ENCODE data around the gene TMEM132D. TPM values are rescaled to one million over a fixed set of nuclear protein-coding genes. Genes with fewer than 3 reads are reported as not detected.

The TMEM132D gene
- total RNA-seq, 3 donors from 2014 or later, result 0.09 to 0.24 (median 0.12) TPM

- no peaks in the 10 kb centered on the region for H3K4me1 ChIP-seq (ENCODE audit: low read depth)
These were observed 530.1 kb downstream of the TMEM132D start for GRCh38 chr12:129373746-129374145.

DNA sequence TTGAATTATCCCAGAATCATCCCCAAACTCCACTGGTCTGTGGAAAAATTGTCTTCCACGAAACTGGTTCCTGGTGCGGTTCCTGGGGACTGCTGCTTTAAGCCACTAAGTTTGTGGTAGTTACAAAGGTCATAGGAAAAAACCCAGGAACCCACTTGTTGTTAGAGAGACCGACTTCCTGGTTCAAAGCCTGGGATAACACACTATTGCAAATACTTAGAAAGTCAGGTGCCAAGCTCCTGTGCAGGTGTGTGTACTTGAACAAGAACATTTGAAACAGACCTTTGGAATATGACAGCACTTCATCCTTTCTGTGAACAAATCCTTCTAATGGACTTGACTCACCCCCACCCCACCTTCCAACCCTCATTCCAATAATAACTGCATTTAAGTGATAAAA is 530.9 kb downstream of the TMEM132D start:
- no peaks in the 10 kb centered on the region for H3K36me3 ChIP-seq (ENCODE audit: low read depth)
- intact Hi-C loops (cut with DNase I, micrococcal nuclease), result no loop called here
- H3K4me1 ChIP-seq (ENCODE audit: low read depth), result no peaks in the 10 kb centered on the region
- ATAC-seq (peak; percentile 98), DNase-seq (peak in 1 of 3 donors; percentile 57)
- TF ChIP-seq, protein P1, sequence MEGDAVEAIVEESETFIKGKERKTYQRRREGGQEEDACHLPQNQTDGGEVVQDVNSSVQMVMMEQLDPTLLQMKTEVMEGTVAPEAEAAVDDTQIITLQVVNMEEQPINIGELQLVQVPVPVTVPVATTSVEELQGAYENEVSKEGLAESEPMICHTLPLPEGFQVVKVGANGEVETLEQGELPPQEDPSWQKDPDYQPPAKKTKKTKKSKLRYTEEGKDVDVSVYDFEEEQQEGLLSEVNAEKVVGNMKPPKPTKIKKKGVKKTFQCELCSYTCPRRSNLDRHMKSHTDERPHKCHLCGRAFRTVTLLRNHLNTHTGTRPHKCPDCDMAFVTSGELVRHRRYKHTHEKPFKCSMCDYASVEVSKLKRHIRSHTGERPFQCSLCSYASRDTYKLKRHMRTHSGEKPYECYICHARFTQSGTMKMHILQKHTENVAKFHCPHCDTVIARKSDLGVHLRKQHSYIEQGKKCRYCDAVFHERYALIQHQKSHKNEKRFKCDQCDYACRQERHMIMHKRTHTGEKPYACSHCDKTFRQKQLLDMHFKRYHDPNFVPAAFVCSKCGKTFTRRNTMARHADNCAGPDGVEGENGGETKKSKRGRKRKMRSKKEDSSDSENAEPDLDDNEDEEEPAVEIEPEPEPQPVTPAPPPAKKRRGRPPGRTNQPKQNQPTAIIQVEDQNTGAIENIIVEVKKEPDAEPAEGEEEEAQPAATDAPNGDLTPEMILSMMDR (IDR thresholded peaks at IDR 0.05), result no peak
- H3K9me3 ChIP-seq, result peaks cover 11% of the 10 kb centered on the region
- H3K4me3 ChIP-seq, result no peak overlapping the region

More at GRCh38 chr12:129373746-129374145, 530.1 kb downstream of the TMEM132D start:
- H3K36me3 ChIP-seq (ENCODE audit: low read depth), result no peaks in the 10 kb centered on the region
- intact Hi-C loops (cut with DNase I, micrococcal nuclease), result no loop called here
- ATAC-seq (no peak), DNase-seq (no peak)
- TF ChIP-seq, protein P1 (IDR thresholded peaks at IDR 0.05), result no peak
- no peak overlapping the region for H3K4me3 ChIP-seq
- peaks cover 11% of the 10 kb centered on the region for H3K9me3 ChIP-seq

DNA sequence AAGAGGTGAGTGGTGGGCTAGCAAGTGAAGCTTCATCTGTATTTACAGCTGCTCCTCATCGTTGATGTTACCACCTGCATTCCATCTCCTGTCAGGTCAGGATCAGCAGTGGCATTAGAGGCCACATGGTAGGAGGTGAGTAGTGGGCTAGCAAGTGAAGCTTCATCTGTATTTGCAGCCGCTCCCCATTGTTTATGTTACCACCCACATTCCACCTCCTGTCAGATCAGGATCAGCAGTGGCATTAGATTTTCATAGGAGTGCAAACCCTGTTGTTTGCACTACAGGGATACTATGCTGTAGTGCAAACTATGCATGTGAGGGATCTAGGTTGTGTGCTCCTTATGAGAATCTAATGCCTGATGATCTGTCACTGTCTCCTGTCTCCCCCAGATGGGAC is 531.5 kb downstream of the TMEM132D start:
- Histone ChIP-seq H3K4me3 (no peak overlapping the region), H3K36me3 (ENCODE audit: low read depth) (no peaks in the 10 kb centered on the region), H3K4me1 (ENCODE audit: low read depth) (no peaks in the 10 kb centered on the region), H3K9me3 (peaks cover 11% of the 10 kb centered on the region)
- no peak for DNase-seq
- intact Hi-C loops (cut with DNase I, micrococcal nuclease), result no loop called here
- ATAC-seq, result peak; percentile 27
- TF ChIP-seq, protein P1 (IDR thresholded peaks at IDR 0.05), result no peak

DNA sequence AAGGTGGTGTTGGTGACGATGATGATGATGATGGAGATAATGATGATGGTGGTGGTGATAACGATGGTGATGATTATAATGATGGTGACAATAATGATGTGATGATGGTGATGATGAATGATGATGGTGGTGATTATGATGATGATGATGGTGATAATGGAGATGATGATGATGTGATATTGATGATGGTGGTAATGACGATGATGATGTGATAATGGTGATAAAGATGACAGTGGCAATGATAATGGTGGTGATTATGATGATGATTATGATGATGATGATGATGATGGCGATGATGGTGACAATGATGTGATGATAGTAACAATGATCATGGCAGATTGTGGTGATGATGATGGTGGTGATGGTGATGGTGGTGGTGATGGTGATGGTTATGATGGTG is 532.6 kb downstream of the TMEM132D start:
- Histone ChIP-seq H3K4me1 (ENCODE audit: low read depth) (no peaks in the 10 kb centered on the region), H3K9me3 (peaks cover 4% of the 10 kb centered on the region), H3K4me3 (no peak overlapping the region), H3K36me3 (ENCODE audit: low read depth) (no peaks in the 10 kb centered on the region)
- intact Hi-C loops (cut with DNase I, micrococcal nuclease), result no loop called here
- ATAC-seq (no peak), DNase-seq (no peak)
- TF ChIP-seq, protein P1 (IDR thresholded peaks at IDR 0.05), result no peak

- ATAC-seq (no peak), DNase-seq (no peak)
- H3K4me1 ChIP-seq (ENCODE audit: low read depth), result no peaks in the 10 kb centered on the region
- intact Hi-C loops (cut with DNase I, micrococcal nuclease), result no loop called here
- TF ChIP-seq, protein P1 (IDR thresholded peaks at IDR 0.05), result no peak
- H3K9me3 ChIP-seq, result no peaks in the 10 kb centered on the region
- H3K36me3 ChIP-seq (ENCODE audit: low read depth), result no peaks in the 10 kb centered on the region
- no peak overlapping the region for H3K4me3 ChIP-seq
These were observed 537.2 kb downstream of the TMEM132D start for GRCh38 chr12:129366656-129367055.

DNA sequence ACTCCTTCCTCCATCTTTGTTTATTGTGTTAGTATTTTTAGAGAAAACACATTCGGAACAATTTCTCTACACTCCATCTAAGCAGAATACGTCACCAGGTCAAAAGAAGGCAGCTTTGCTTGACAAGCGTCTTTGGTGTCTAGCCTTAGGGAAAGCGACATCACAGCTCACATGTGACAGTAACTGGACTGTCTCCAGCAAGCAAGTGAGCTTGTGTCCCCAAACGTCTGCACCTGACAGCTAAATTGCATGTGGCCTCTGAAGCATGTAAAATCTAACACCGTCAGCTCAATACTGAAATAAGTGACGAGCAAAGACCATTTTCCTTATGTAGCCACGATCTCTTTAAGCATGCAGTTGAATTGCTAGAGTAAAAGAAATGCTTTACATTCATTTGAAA is 540.8 kb downstream of the TMEM132D start:
- intact Hi-C loops (cut with DNase I, micrococcal nuclease), result no loop called here
- Histone ChIP-seq H3K4me1 (ENCODE audit: low read depth) (no peaks in the 10 kb centered on the region), H3K4me3 (no peak overlapping the region), H3K9me3 (no peaks in the 10 kb centered on the region), H3K36me3 (ENCODE audit: low read depth) (no peaks in the 10 kb centered on the region)
- TF ChIP-seq, protein P1 (IDR thresholded peaks at IDR 0.05), result no peak
- ATAC-seq, result no peak
- no peak for DNase-seq

Data from mucosa of descending colon (tissue), 3 donors.